Bronchial epithelial cell (primary cell): ENCODE results near the gene ANXA5. TPM values are rescaled to one million over a fixed set of nuclear protein-coding genes. Genes with fewer than 3 reads are reported as not detected.
"Not testable (repeated sequence)": the region's sequence is repeated elsewhere in the genome, so short reads cannot be mapped to it uniquely, and the experiment has no call there.

Experiments
- DNase-seq: peaks from one replicate; pipeline ENCODE4 v3.0.0-alpha.2; 2010; ENCODE audit warnings: low read depth
- FAIRE-seq: peaks from 2 replicates; lab custom pipeline; 2011; peaks lifted over from hg19 to GRCh38; lab: Jason Lieb, UNC
- H3K27me3 ChIP-seq: 2 replicates; pipeline ENCODE4 v1.5.1; 2011; ENCODE audit warnings: low read length; ENCODE audit not compliant: control insufficient read depth, insufficient read depth
- H3K36me3 ChIP-seq: 2 replicates; pipeline ENCODE4 v1.5.1; 2011; ENCODE audit warnings: low read length; ENCODE audit not compliant: control insufficient read depth, insufficient read depth
- H3K4me3 ChIP-seq: 2 replicates; pipeline ENCODE4 v1.5.1; 2011; ENCODE audit warnings: mild to moderate bottlenecking, low read depth, low read length, control low read depth
- CTCF ChIP-seq: IDR thresholded peaks from 2 replicates; pipeline ENCODE4 v1.5.1; 2011; ENCODE audit warnings: mild to moderate bottlenecking, moderate library complexity, low read length, control low read depth, inconsistent platforms; ENCODE audit not compliant: insufficient read depth, severe bottlenecking
- total RNA-seq: library from RNA; depleted of rRNA; stranded (reverse); fragments of >200 nt; gene quantifications from 2 replicates; pipeline ENCODE4 v1.2.1, GENCODE V29; 2014

ANXA5 gene
- total RNA-seq, 1 donor from 2014 or later = 251 TPM

DNA sequence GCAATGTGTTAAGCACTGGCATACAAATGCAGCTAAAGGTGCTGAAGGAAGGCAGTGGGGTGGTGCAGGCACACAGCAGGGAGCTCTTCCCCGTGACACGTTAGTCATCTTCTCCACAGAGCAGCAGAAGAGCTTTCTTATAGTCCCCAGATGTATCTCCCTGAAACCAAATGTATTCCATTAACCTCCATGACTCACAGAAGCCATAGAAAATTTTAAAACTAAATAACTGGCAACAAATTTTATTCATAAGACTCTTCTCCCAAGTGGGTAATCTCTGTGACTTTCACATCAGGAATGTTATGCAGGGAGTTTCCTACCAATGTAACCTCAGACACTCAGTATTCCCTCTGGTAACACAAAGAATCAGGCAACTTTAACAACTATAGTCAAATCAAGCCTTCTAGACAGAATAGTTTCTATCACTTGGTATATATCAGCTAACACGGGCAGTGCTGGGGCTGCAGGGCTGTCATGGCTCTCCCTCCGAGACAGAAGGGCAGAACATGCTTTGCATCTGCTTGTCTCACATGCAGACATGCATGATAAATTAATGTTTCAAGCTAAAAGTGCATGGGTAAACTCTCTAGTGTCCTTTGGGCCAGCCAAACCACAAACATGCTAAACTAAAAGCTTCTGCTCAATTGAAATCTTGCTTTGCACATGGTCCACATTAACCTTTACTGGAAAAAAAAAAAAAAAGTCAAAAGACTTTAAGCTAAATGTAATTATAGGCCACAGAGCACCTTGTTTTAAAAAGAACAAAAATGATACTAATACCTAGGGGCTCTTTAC, 28.2 kb downstream of the ANXA5 start:
- Histone ChIP-seq H3K4me3 (no peak overlapping the region), H3K27me3 (no peaks in the 10 kb centered on the region), H3K36me3 (peaks cover 19% of the 10 kb centered on the region)
- DNase-seq (peak; percentile 22), FAIRE-seq (no peak)
- TF ChIP-seq CTCF = no peak

GRCh38 chr4:121666091-121666679, 30.6 kb downstream of the ANXA5 start:
- Histone ChIP-seq H3K36me3 (peaks cover 11% of the 10 kb centered on the region), H3K4me3 (no peak overlapping the region), H3K27me3 (no peaks in the 10 kb centered on the region)
- DNase-seq = no peak
- no peak for TF ChIP-seq CTCF
- no peak for FAIRE-seq

DNA sequence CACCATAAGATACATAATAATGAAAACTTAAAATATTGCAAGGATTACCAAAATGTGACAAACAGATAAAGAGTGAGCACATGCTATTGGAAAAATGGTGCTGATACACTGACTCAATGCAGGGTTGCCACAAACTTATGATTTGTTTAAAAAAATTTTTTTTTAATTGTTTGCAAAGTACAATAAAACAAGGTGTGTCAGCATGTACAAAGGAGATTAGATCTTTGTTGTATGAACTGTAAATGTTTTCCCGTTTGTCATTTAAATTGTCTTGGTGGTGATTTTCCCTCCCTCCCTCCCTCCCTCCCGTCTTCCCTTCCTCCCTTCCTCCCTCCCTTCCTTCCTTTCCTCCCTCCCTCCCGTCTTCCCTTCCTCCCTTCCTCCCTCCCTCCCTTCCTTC, 31.4 kb downstream of the ANXA5 start:
- H3K36me3 ChIP-seq = peaks cover 9% of the 10 kb centered on the region
- no peak for TF ChIP-seq CTCF
- no peak for DNase-seq
- FAIRE-seq = no peak
- no peaks in the 10 kb centered on the region for H3K27me3 ChIP-seq
- no peak overlapping the region for H3K4me3 ChIP-seq

GRCh38 chr4:121662225-121662624, 34.6 kb downstream of the ANXA5 start:
- Histone ChIP-seq H3K27me3 (no peaks in the 10 kb centered on the region), H3K36me3 (peaks cover 2% of the 10 kb centered on the region), H3K4me3 (no peak overlapping the region)
- no peak for DNase-seq
- no peak for TF ChIP-seq CTCF
- no peak for FAIRE-seq

- DNase-seq, H3K4me3 ChIP-seq, FAIRE-seq, H3K27me3 ChIP-seq, H3K36me3 ChIP-seq: not testable (repeated sequence)
These were observed 36.4 kb downstream of the ANXA5 start for GRCh38 chr4:121660175-121660933.

DNA sequence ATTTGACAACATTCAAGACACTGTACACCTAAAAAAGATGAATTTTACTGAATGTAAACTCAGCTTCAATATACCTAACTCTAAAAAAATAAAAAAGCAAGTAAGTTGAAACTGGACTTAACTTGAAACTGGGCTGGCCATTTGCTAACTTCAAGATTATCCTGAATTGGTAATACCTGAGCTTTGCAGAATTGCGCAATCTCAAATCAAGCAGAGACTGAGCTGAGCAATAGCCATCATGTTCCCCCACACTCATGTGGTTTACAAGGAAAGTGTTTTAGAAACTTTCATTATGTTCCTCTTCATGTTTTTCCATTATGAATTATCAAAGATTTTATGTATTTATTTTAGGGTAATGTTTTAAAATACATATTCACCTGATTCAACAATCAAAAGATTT, 38.7 kb downstream of the ANXA5 start:
- H3K27me3 ChIP-seq = no peaks in the 10 kb centered on the region
- FAIRE-seq (no peak), DNase-seq (peak; percentile 46)
- H3K4me3 ChIP-seq = no peak overlapping the region
- no peak for TF ChIP-seq CTCF
- no peaks in the 10 kb centered on the region for H3K36me3 ChIP-seq
